HG02763 (cell line): ENCODE results near the gene MAP6.
"Not testable (repeated sequence)": the region's sequence is repeated elsewhere in the genome, so short reads cannot be mapped to it uniquely, and the experiment has no call there.

Experiments
- ATAC-seq: cut with Tn5 transposase; IDR thresholded peaks from one replicate; pipeline ENCODE4 v1.9.1; 2021; ENCODE audit warnings: mild to moderate bottlenecking, moderate library complexity; ENCODE audit not compliant: unreplicated experiment

MAP6 gene

GRCh38 chr11:75668451-75669297, at the start of gene MAP6:
MAP6 (minus strand) TSS chr11:75669038; CDS start chr11:75668369, 669 bp downstream.
- ATAC-seq = no peak

GRCh38 chr11:75717608-75718418, 49.0 kb upstream of the MAP6 start, which contains the start of gene MOGAT2:
MOGAT2 (plus strand) TSS chr11:75717838; CDS start chr11:75717889, 51 bp downstream.
- ATAC-seq = no peak

- no peak for ATAC-seq
These were observed 47.8 kb upstream of the MAP6 start for GRCh38 chr11:75716659-75717058.

GRCh38 chr11:75715688-75716087, 46.9 kb upstream of the MAP6 start:
- ATAC-seq = no peak

GRCh38 chr11:75714211-75714610, 45.4 kb upstream of the MAP6 start:
- ATAC-seq = no peak

- ATAC-seq = no peak
These were observed 37.5 kb upstream of the MAP6 start for GRCh38 chr11:75706260-75706729.

- no peak for ATAC-seq
These were observed 36.7 kb upstream of the MAP6 start for GRCh38 chr11:75705541-75705940.

- no peak for ATAC-seq
These were observed 34.9 kb upstream of the MAP6 start for GRCh38 chr11:75703695-75704237.

- ATAC-seq = no peak
These were observed 32.1 kb upstream of the MAP6 start for GRCh38 chr11:75700940-75701339.

- ATAC-seq = no peak
These were observed 29.2 kb upstream of the MAP6 start for GRCh38 chr11:75697906-75698581.

GRCh38 chr11:75691804-75692203, 23.0 kb upstream of the MAP6 start:
- no peak for ATAC-seq

- ATAC-seq = no peak
These were observed 21.2 kb upstream of the MAP6 start for GRCh38 chr11:75689863-75690609.

GRCh38 chr11:75683856-75684255, 15.0 kb upstream of the MAP6 start:
- not testable (repeated sequence) for ATAC-seq

GRCh38 chr11:75679566-75679965, 10.7 kb upstream of the MAP6 start:
- no peak for ATAC-seq

GRCh38 chr11:75678620-75679259, 9.9 kb upstream of the MAP6 start:
- ATAC-seq = no peak

- ATAC-seq = no peak
These were observed 9.1 kb upstream of the MAP6 start for GRCh38 chr11:75677909-75678308.

GRCh38 chr11:75677275-75677674, 8.4 kb upstream of the MAP6 start:
- ATAC-seq = no peak

GRCh38 chr11:75673977-75674582, 5.2 kb upstream of the MAP6 start:
- no peak for ATAC-seq

- ATAC-seq = no peak
These were observed 897 bp downstream of the MAP6 start for GRCh38 chr11:75667831-75668450.
